ENCODE data around the gene ING3. TPM values are rescaled to one million over a fixed set of nuclear protein-coding genes. Genes with fewer than 3 reads are reported as not detected.

The ING3 gene
- total and polyA plus RNA-seq, 9 of the 15 experiments (the other 6 are each of a cell fraction or from before 2014, with no cell fraction given): 22.8 to 233 (median 50.4) TPM

DNA sequence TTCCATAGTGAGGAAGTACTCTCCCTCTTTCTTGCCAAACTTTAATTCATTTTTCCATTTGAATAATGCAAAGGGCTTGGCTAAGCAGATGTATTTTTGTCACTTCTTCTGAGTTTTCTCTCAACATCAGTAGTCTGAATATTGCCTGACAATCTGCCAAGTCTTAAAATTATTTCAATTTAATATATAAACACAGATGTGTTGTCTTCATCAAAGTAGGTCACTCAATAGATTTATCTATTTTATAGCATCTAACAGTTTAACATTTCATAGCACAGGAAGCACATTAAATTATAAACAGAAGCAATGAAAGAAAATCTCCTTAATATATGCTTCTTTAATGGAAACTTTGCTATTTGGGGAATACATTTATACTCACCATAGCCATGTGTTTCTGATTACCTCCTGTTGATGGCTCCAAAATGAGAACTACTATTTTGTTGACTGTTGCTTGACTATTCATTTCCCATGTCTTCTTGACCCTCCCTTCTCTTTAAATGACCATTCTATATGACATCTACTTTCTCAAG is 42.5 kb downstream of the ING3 start (continued):
- TF ChIP-seq CCAR2 (IDR thresholded peaks at IDR 0.05; ENCODE audit: low read depth, low read length) (no peak), MCM5 (IDR thresholded peaks at IDR 0.05; ENCODE audit: low read depth) (no peak), MAX (CRISPR knock-in tag; IDR thresholded peaks at IDR 0.05) (no peak), STAT5A (IDR thresholded peaks at IDR 0.05; ENCODE audit: borderline replicate concordance, low read length) (no peak), CHCHD3 (CRISPR knock-in tag; IDR thresholded peaks at IDR 0.05) (no peak), ZBTB33 (CRISPR knock-in tag; IDR thresholded peaks at IDR 0.05) (no peak), ZNF507 (tag; conservative IDR thresholded peaks at IDR 0.05) (no peak), PHB2 (IDR thresholded peaks at IDR 0.05; ENCODE audit: low read depth) (no peak), GABPA (tag; conservative IDR thresholded peaks at IDR 0.05; ENCODE audit: low read depth) (peak; percentile 27; the same call in 1 of the 2 replicates), L3MBTL2 (IDR thresholded peaks at IDR 0.05) (no peak), EZH2 (IDR thresholded peaks at IDR 0.05; ENCODE audit: borderline replicate concordance, low read depth, low read length) (no peak), KDM1A (IDR thresholded peaks at IDR 0.05) (no peak), ZNF134 (CRISPR knock-in tag; conservative IDR thresholded peaks at IDR 0.05) (no peak), ZNF586 (CRISPR knock-in tag; conservative IDR thresholded peaks at IDR 0.05) (no peak), ELF2 (CRISPR knock-in tag; IDR thresholded peaks at IDR 0.05) (no peak), GABPB2 (CRISPR knock-in tag; conservative IDR thresholded peaks at IDR 0.05) (no peak), ZNF165 (CRISPR knock-in tag; IDR thresholded peaks at IDR 0.05; ENCODE audit: borderline replicate concordance) (no peak), SMARCA4 (IDR thresholded peaks at IDR 0.05) (0 out of 2 replicates have a peak, but pooled peaks have one; percentile 26), MCM2 (IDR thresholded peaks at IDR 0.05; ENCODE audit: low read depth) (no peak), ZNF655 (CRISPR knock-in tag; IDR thresholded peaks at IDR 0.05) (no peak), ZNF589 (CRISPR knock-in tag; IDR thresholded peaks at IDR 0.05; ENCODE audit: low read depth) (no peak), DPF2 (IDR thresholded peaks at IDR 0.05) (no peak), RBM14 (IDR thresholded peaks at IDR 0.05; ENCODE audit: borderline replicate concordance, insufficient read depth, low read depth, low read length) (no peak), SREBF2 (CRISPR knock-in tag; IDR thresholded peaks at IDR 0.05) (no peak), MXI1 (IDR thresholded peaks at IDR 0.05; ENCODE audit: low read depth, low read length) (no peak)
- TF ChIP-seq, protein P1, sequence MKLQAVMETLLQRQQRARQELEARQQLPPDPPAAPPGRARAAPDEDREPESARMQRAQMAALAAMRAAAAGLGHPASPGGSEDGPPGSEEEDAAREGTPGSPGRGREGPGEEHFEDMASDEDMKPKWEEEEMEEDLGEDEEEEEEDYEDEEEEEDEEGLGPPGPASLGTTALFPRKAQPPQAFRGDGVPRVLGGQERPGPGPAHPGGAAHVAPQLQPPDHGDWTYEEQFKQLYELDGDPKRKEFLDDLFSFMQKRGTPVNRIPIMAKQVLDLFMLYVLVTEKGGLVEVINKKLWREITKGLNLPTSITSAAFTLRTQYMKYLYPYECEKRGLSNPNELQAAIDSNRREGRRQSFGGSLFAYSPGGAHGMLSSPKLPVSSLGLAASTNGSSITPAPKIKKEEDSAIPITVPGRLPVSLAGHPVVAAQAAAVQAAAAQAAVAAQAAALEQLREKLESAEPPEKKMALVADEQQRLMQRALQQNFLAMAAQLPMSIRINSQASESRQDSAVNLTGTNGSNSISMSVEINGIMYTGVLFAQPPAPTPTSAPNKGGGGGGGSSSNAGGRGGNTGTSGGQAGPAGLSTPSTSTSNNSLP (IDR thresholded peaks at IDR 0.05; ENCODE audit: borderline replicate concordance, low read depth, low read length): 0 out of 2 replicates have a peak, but pooled peaks have one; percentile 15
